CD4-positive, alpha-beta T cell treated with Interferon alpha-2 for 1 hour (primary cell): Measurements from ENCODE around the gene OSER1.
"Not testable (repeated sequence)": the region's sequence is repeated elsewhere in the genome, so short reads cannot be mapped to it uniquely, and the experiment has no call there.

Experiments used
- DNase-seq, 2 donors: peaks; one replicate each; pipeline ENCODE4 v3.0.0-alpha.2; 2020 to 2022

OSER1 gene

GRCh38 chr20:44210406-44211176, at the start of gene OSER1:
OSER1 (minus strand) TSS chr20:44210771; CDS start chr20:44206957, 3,814 bp downstream.
- DNase-seq, result peak; percentile 98

- DNase-seq, result no peak
Measured at GRCh38 chr20:44258226-44258890, 47.8 kb upstream of the OSER1 start.

- no peak for DNase-seq
Measured at GRCh38 chr20:44256961-44257360, 46.4 kb upstream of the OSER1 start.

GRCh38 chr20:44255942-44256341, 45.4 kb upstream of the OSER1 start:
- no peak for DNase-seq

- no peak for DNase-seq
Measured at GRCh38 chr20:44254073-44254472, 43.5 kb upstream of the OSER1 start.

- DNase-seq, result no peak
Measured at GRCh38 chr20:44253528-44253927, 43.0 kb upstream of the OSER1 start.

GRCh38 chr20:44251284-44251683, 40.7 kb upstream of the OSER1 start:
- no peak for DNase-seq

- no peak for DNase-seq
Measured at GRCh38 chr20:44248410-44248759, 37.8 kb upstream of the OSER1 start.

- DNase-seq, result peak in 1 of 2 donors; percentile 1
Measured at GRCh38 chr20:44247586-44248409, 37.2 kb upstream of the OSER1 start.

GRCh38 chr20:44247131-44247571, 36.6 kb upstream of the OSER1 start, which contains the start of gene GDAP1L1:
GDAP1L1 (plus strand) TSS chr20:44247308; CDS start chr20:44247335, 27 bp downstream.
- no peak for DNase-seq

GRCh38 chr20:44245977-44246376, 35.4 kb upstream of the OSER1 start:
- DNase-seq, result no peak

GRCh38 chr20:44241796-44242195, 31.2 kb upstream of the OSER1 start:
- no peak for DNase-seq

GRCh38 chr20:44236840-44237239, 26.3 kb upstream of the OSER1 start:
- DNase-seq, result not testable (repeated sequence)

- no peak for DNase-seq
Measured at GRCh38 chr20:44235702-44236101, 25.1 kb upstream of the OSER1 start.

- DNase-seq, result no peak
Measured at GRCh38 chr20:44234566-44235317, 24.2 kb upstream of the OSER1 start.

- DNase-seq, result no peak
Measured at GRCh38 chr20:44233436-44234016, 23.0 kb upstream of the OSER1 start.

- DNase-seq, result not testable (repeated sequence)
Measured at GRCh38 chr20:44232469-44232856, 21.9 kb upstream of the OSER1 start.

- no peak for DNase-seq
Measured at GRCh38 chr20:44231713-44232468, 21.3 kb upstream of the OSER1 start.

- no peak for DNase-seq
Measured at GRCh38 chr20:44231193-44231592, 20.6 kb upstream of the OSER1 start.

- no peak for DNase-seq
Measured at GRCh38 chr20:44228465-44229258, 18.1 kb upstream of the OSER1 start.

- DNase-seq, result no peak
Measured at GRCh38 chr20:44224637-44225036, 14.1 kb upstream of the OSER1 start.
